ENCODE measurements around the gene DEFB128.
A peak's percentile ranks its signal among the peaks of the same experiment; 100 is the strongest.
"Not testable (repeated sequence)": the region's sequence is repeated elsewhere in the genome, so short reads cannot be mapped to it uniquely, and the experiment has no call there.

Gene DEFB128

GRCh38 chr20:214383-214782 is 24.9 kb upstream of the DEFB128 start:
- Histone ChIP-seq H3K4me1 (no peaks in the 10 kb centered on the region), H3K27me3 (peaks cover 0 to 7% of the 10 kb centered on the region in 2 donors), H3K4me3 (no peak overlapping the region), H3K27ac (no peak overlapping the region), H3K36me3 (no peaks in the 10 kb centered on the region), H3K9me3 (no peaks in the 10 kb centered on the region)
- intact Hi-C loops (cut with DNase I; ENCODE audit: low total_unique reads) = loop anchor here (5.0 kb wide), 1 partner anchor 118 kb away; no protein-coding TSS in a partner anchor
- TF ChIP-seq CTCF (IDR thresholded peaks at IDR 0.05) = no peak
- DNase-seq = no peak

GRCh38 chr20:210809-211502 is 21.4 kb upstream of the DEFB128 start:
- intact Hi-C loops (cut with DNase I; ENCODE audit: low total_unique reads) = loop anchor here (5.0 kb wide), 1 partner anchor 121 kb away; no protein-coding TSS in a partner anchor
- H3K36me3 ChIP-seq = no peaks in the 10 kb centered on the region
- DNase-seq = no peak
- no peaks in the 10 kb centered on the region for H3K9me3 ChIP-seq
- no peak overlapping the region for H3K27ac ChIP-seq
- H3K4me3 ChIP-seq = no peak overlapping the region
- TF ChIP-seq CTCF (IDR thresholded peaks at IDR 0.05) = no peak
- H3K27me3 ChIP-seq = no peaks in the 10 kb centered on the region
- H3K4me1 ChIP-seq = no peaks in the 10 kb centered on the region

GRCh38 chr20:208942-209566 is 19.5 kb upstream of the DEFB128 start:
- no peak for DNase-seq
- Histone ChIP-seq H3K27ac (no peak overlapping the region), H3K27me3 (no peaks in the 10 kb centered on the region), H3K36me3 (no peaks in the 10 kb centered on the region), H3K4me3 (no peak overlapping the region), H3K4me1 (no peaks in the 10 kb centered on the region), H3K9me3 (no peaks in the 10 kb centered on the region)
- intact Hi-C loops (cut with DNase I; ENCODE audit: low total_unique reads) = no loop called here
- TF ChIP-seq CTCF (IDR thresholded peaks at IDR 0.05) = peak; percentile 35 to 38

GRCh38 chr20:203630-204029 is 14.1 kb upstream of the DEFB128 start:
- H3K4me1 ChIP-seq; H3K36me3 ChIP-seq; H3K4me3 ChIP-seq; H3K27me3 ChIP-seq; DNase-seq; H3K27ac ChIP-seq; H3K9me3 ChIP-seq; intact Hi-C loops (cut with DNase I; ENCODE audit: low total_unique reads): not testable (repeated sequence)

GRCh38 chr20:199996-200395 is 10.5 kb upstream of the DEFB128 start:
- no peak for TF ChIP-seq CTCF (IDR thresholded peaks at IDR 0.05)
- Histone ChIP-seq H3K4me1 (no peaks in the 10 kb centered on the region), H3K4me3 (no peak overlapping the region), H3K27me3 (no peaks in the 10 kb centered on the region), H3K9me3 (no peaks in the 10 kb centered on the region), H3K36me3 (no peaks in the 10 kb centered on the region), H3K27ac (no peak overlapping the region)
- no peak for DNase-seq
- intact Hi-C loops (cut with DNase I; ENCODE audit: low total_unique reads) = no loop called here

GRCh38 chr20:198225-198624 is 8.7 kb upstream of the DEFB128 start:
- no peaks in the 10 kb centered on the region for H3K9me3 ChIP-seq
- no peaks in the 10 kb centered on the region for H3K27me3 ChIP-seq
- no peak for TF ChIP-seq CTCF (IDR thresholded peaks at IDR 0.05)
- no peaks in the 10 kb centered on the region for H3K4me1 ChIP-seq
- H3K4me3 ChIP-seq = no peak overlapping the region
- intact Hi-C loops (cut with DNase I; ENCODE audit: low total_unique reads) = no loop called here
- H3K27ac ChIP-seq = no peak overlapping the region
- no peak for DNase-seq
- H3K36me3 ChIP-seq = no peaks in the 10 kb centered on the region
